Activated T-helper 1 cell treated with Interleukin-2 at 50 U/mL for 16 hours (primary cell): ENCODE results near the gene LRMDA.

Experiments used
- DNase-seq: peaks from one replicate; pipeline ENCODE4 v3.0.0-alpha.2; 2020; ENCODE audit warnings: low read depth

LRMDA gene

DNA sequence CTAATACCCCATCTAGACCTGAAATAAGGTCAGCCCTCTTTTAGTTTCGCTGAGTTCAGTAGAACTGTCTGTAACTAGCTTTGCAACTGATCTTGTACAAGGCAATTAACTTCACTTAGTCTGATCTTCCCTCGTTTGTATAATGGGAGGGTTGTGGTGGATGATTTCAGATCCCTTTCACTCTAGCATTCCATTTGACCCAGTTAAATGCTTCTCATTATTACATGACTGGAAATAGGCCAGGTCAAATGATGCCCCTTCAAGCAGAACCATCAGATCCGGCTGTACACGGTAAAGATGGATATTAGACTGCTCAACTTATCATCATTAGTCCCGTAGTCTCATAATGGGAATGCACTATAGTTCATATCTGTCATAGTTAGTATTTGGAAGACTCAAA, 1009.0 kb downstream of the LRMDA start:
- DNase-seq, result no peak

DNA sequence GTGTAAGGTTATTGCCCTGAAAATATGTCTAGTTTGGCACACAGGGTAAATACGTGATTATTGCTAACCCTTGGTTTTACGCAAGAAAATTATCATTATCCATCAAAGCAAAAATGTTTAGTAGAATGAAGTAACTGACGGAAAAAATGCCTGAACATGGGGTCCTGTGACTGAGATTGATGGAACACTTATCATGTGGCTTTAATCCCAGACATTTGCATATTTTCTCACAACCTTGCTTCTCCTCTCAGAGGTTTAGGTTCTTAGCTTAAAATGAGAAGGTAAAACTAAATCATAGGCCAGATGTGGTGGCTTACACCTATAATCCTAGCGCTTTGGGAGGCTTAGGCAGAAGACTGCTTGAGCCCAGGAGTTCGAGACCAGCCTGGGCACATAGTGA, 1010.7 kb downstream of the LRMDA start:
- no peak for DNase-seq

DNA sequence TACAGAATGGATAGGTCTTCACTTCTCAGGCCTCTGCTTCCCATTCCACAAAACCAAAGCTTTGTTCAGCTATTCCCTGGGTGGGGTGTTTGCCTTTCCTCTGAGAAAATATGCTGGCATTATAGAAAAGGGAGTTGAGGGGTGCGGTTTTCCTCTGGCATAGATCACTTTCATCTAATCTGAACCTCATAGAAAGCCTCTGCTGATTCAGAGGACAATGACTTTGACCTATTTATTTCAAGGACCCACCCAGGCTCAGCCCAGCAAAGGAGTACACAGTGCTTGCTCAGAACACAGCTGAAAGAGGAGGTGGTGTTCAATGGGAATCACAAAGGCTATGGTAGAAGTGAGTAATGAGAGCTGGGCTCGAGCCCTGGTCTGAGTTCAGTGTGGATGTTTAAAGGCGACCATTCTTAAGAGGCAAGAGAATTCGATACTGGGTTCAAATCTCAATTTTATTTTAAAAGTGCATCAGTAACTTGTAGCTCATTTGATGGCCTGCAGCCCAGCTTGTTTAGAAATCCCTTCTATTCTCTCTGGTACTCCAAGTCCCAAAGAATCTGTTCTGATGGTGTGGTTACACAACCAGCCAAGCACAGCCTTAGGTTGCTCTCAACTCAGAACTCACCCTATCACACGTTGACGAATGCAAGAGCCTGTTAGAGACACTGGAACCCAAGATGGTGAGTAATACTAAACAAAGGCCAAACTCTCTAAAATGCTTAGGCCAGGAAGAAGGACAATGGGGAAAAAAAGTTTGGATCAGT, 1012.8 kb downstream of the LRMDA start:
- DNase-seq, result no peak

DNA sequence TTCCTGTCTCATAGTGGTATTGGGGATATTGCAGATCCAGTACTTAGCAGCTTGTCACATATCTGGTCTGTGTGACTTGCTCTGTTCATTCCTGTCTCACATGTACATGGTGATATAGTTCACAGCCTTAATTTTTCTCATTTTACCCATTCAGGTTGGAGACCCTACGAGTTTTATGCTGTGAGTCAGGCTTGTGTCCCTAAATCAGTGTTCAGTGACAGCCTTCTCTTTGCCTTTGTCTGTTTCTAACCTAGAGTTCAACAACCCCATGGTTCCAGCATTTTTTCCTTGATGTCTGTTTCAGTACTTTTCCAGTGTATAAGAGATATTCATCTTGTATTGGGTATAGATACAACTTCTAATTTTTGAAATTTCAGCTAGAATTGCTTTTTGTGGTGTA, 1016.2 kb downstream of the LRMDA start:
- no peak for DNase-seq

DNA sequence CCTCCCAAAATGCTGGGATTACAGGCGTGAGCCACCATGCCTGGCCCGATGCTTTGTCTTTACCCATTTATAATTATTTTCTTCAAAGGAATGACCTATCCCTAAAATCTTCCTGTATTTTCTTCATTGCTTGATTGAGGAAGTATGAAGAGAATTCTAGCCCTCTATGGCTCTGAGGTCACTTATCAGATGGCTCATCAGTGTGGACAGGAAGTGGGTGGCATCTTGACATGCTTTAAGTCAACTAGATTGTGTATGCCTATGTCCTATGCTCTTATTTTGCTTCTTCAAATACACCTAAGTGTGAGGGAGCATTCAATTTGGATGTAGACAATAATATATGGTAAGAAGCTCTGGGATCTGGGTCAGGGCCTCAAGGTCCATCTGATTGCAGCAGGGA, 1020.5 kb downstream of the LRMDA start:
- no peak for DNase-seq

DNA sequence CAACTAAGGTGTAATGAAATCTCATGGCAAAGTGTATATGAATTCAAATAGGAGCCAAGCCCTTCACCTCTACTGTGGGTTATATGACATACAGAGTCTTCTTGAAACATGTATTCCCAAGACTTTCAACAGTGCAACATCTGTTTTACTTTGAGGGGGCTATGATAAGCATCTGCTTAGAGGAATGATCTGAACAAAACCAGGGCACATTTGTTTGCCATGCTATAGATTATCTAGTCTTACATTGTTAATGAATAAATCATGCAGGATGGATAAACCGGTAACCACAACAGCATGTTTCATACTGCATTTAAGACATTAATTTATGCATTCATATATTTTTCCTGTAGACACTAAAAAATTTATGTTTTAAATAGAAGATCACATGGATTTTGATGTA, 1021.9 kb downstream of the LRMDA start:
- DNase-seq, result no peak

DNA sequence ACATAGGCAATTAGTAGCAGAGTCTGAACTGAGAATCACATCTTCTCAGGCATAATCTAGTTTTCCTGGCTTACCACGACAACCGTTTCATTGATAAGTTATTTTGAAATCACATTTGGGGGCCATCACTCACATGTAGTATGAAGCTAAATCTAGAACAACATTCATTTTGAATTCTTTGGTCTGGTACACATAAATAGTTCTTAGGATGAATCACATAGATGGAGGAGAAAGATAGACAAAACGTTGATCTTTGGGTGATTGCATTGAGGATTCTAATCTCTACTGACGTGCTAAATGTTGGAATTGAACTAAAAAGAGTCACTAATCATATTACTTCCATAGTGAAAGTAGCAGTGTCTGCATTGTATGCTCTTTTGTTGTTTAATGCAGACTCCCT, 1022.6 kb downstream of the LRMDA start:
- no peak for DNase-seq

DNA sequence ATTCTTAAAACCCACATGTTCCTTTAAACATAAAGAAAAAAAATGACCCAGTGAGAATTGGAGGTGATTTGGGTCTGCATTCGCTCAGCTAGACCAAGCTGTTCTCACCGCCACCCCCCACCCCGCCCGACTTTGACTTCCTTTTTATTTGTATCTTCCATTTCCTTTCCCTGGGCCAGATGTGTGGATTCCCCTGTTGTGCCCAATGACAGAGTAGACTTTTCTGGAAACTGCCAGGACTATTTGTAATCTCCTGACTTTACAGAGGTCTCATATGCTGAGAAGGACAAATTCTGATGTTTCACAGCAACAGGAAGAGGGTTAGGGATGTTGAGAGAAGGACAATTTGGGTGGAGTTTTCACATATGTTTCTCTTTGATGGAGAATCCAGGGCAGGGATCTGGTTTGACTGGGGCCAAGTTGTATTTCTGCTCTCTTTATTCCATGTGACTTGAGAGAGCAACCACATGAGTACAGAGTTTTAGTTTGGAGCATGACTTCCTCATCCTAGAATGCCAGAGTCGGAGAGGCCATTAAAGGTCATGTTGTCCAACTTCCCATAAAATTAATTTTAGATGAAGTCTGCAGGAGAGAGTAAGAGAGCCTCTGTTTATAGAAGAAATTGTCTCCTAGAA, 1023.2 kb downstream of the LRMDA start:
- DNase-seq, result no peak

DNA sequence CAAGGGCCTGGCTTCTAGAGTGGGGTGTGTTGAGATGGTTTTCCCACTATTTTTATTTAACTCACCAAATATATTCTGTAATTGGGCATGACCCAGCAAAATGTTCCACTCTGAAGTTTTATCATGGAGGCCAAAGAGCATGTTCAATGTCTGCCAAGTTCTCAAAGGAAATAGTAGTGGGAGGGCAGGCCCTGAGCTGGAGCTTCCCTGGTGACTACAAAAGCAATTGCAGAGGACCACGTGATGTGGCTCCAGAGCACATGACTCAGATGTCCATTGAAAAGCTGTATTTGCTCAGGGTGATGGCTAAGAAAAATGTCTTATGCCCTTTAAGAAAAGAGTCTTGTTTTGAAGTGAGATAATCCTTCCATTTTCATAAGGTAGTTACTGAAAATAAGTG, 1024.8 kb downstream of the LRMDA start:
- no peak for DNase-seq

DNA sequence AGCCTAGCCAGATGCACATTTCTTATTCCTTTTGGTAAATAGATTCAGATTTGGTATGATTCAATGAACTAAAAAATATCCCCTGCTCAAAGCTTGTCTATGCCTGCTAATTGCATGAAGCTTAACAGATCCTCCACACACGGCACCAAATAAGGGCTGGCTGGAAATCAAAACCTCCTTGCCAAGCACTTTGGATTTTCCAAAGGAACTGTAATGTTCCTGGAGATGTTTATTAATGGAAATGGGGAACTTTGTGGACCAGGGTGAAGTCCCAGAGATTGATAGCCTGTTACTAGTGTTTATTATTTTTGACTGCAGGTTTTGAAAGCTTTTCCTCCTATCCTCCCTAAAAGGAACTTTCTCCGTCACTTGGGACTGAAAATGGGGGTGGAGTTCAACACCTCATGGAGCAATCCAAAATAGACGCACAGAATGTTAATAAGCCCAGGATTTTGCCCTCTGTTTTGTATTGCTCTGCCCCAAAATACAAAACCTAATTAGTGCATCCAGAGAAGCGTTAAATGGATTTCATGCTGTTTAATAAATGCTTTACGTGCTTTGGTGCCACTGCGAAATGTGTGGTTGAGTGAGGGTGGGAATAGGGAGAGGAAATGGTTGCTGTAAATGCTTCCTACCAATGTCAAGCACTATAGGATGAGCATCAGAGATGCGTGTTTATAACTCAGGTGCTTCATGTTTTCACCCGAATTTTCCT, 1027.7 kb downstream of the LRMDA start:
- no peak for DNase-seq

DNA sequence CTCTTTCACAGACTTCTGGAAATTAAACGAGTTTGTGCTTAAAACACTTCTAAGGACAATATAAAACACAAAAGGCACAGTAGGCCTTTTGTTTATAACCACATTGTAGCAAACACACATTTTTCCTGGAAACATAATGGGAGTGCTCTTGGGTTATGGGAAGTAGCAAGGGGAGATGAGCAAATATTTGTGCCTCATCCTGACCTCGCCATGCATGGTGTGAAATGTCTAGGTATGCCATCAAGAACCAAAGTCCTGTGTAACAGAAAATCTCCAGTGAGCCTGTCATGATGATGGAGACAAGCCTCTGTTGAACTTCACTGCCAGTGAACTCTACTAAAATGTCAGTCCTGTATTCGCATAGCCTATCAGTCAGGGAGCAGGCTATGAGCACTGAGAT, 1029.6 kb downstream of the LRMDA start:
- no peak for DNase-seq

DNA sequence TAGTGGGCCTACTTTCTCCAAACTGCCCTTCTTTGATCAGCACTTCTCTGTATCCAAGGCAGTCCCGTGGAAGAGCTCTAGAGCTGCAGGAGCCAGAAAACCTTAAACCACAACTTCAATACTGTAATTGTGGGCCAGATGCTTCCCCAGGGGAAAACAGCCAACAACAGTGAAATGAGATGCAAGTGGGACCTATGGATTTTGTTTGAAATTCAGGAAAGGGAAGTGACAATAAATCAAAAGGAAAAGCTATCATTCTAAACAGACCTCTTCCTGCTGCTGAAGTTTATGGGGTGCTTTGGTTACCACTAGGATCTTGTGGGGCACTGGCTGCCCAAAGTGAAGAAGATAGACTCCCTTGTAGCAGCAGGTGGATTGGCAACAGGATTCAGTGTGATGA, 1031.7 kb downstream of the LRMDA start:
- DNase-seq, result no peak

DNA sequence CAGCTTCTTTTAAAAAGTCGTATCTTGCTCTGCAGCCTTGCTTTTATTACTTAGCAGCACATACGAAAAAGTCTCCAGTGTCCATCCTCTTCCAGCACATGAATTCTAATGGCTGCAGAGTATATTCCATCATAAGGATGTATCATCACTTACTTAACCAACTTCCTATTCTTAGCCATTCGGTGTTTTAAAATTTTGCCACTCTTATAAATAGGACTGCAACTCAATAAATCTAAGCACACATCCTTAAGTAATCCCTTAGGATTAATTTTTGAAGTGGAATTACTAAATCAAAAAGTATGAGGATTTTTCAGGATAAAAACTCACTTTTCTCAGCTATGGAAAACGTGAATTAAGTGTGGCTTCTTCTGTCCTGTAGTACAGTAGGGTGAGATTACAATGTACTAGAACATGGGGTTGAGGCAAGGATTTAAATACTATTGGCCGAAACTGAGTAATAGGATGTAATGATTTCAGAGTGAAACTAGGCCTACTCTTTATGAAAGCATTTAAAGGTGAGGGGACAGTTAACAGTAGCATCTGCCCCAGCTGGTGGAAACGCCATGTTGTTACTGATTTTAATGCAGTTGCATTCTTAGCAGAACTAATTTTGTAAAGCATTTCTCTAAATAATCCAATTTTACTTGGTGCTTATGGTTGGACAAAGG, 1035.5 kb downstream of the LRMDA start:
- no peak for DNase-seq

DNA sequence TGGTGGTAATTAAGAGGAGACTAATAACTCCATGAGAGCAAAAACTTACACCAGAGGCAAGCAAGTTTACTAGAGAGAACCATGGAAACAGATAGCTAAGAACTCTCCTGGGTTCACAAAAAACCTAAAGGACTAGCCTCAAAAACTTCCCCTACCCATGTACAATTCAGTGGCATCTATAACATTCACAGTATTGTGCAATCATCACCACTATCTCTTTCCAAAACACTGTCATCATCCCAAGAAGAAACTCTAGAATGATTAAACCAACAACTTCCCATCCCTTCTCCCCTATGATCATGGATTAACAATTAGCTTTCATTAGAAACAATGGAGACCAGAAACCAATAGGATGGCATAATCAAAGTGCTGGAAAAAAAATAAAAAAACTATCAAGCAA, 1038.3 kb downstream of the LRMDA start:
- DNase-seq, result no peak

DNA sequence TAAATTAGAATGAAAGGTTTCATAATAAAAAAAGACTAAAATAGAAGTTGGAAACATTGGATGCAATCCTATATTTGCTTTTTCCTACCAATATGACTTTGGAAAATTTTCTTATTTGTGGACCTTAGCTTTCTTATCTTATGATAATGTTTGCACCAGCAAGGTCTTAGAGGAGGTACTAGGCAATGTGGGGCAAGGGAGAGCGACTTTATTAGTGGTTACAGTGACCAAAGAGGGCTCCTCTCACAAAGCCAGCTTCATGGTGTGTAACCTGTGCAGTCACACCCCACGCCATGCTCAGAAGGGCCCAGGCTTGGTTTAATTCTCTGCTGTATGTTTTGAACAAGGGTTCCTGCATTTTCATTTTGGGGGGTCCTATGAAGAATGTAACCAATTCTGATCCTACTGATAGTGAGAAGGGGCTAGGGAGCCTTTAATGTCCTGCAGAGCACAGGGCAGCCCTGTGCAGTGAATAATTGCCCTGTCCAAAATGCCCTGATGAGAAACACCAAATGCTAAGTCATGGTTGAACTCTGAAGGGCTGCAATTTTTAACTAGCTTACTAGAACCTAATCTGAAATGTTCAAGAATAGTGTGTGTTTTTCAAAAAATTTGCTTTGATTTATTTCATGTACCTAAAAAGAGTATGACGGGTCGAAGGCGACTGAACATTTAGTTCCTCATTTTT, 1047.8 kb downstream of the LRMDA start:
- no peak for DNase-seq

DNA sequence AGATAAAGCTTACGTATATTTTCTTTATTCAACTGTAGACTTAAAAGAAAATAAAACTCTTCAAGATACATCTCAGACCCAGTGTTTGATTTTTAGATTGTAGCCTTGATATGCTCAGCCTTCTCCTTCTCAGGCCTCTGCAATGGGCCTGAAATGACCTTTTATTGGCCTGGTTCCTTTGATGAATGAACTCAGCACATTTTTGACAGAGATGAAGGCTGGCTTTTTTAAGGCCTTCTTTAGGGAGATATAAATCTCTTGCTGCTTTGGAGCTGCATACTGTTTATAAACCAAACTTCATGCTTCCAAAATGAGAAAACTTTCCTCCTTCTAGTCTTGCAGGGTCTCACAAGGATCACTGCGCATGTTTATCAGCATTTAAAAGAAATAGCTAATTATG, 1049.8 kb downstream of the LRMDA start:
- DNase-seq, result no peak

DNA sequence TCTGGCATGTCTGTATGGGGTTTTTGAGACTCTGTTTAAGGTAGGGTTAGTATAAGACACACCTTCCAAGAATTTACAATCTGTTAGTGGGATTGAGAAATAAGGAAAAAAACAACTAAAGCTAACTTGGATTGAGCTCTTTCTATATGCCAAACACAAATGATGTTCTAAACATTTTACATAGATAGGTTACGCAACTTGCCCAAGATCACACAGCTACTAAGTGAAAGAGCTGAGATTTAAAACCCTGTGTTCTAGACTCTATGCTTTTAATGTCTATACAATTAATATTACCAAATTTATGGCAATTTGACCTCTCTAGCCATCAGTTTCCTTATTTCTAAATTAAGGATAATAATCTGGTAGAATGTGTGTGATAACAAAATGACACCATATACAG, 1056.2 kb downstream of the LRMDA start:
- no peak for DNase-seq

DNA sequence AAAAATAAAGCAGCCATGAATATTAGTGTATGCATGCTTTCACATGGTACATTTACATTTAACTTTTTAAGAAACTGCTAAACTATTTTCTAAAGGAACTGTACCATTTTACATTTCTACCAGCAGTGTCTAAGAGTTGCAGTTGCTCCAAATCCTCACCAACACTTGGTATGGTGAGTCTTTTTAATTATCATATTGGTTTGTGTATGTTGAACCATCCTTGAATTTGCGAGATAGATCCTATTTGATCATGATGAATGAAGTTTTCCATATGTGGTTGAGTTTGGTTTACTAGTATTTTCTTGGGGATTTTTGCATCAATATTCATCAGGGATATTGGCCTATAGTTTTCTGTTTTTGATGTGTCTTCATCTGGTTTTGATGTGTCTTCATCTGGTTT, 1057.2 kb downstream of the LRMDA start:
- DNase-seq, result no peak

DNA sequence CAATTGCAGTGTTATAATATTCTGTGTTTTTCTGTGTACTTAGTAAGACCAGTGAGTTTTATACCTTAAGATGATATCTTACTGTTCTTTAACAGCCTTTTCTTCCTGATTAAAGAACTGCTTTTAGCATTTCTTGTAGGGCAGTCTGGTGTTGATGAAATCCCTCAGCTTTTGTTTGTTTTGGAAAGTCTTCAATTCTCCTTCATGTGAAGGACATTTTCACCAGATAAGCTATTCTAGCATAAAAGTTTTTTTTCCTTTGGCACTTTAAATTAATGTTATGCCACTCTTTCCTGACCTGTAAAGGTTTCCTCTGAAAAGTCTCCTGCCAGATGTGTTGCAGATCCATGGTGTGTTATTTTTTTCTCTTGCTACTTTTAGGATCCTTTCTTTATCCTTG, 1059.8 kb downstream of the LRMDA start:
- no peak for DNase-seq

DNA sequence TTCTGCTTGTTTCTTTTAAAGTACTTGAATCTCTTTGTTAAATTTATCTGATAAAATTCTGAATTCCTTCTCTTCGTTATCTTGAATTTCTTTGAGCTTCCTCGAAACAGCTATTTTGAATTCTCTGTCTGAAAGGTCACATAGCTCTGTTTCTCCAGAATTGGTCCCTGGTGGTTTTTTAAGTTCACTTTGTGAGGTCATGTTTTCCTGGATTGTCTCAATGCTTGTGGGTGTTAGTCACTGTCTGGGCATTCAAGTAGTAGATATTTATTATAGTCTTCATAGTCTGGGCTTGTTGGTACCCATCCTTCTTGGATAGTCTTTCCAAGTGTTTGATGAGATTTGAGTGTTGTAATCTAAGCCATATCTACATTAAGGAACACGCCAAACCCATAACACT, 1060.6 kb downstream of the LRMDA start:
- no peak for DNase-seq

DNA sequence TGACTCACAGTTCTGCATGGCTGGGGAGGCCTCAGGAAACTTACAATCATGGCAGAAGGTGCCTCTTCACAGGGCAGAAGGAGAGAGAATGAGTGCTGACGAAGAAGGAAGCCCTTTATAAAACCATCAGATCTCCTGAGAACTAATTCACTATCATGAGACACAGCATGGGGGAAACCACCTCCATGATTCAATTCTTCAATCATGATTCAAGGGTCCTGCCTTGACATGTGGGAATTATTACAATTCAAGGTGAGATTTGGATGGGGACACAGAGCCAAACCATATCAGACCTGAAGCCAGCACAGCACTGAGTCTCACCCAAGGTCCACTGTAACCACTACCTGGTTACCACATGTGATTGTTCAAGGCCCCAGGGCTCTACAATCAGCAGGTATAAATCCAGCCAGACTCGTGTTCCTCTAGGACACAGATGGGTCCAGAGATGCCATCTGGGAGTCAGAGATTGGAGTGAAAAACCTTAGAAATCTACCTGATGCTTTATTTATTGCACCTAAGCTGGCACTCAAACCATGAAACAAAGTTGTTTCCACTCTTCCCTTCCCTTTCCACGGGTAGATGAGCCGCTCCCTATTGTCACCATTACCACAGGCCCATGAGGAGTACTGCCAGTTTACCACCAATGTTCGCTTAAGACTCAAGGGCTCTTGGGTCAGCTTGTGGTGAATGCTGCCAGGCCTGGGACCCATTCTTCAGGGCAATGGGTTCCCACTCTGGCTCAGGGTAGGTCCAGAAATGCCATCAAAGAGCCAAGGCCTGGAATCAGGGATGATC, 1061.5 kb downstream of the LRMDA start:
- DNase-seq, result no peak
